Tongue (tissue), 1 donor: ENCODE measurements around the gene SPATA21. TPM values are rescaled to one million over a fixed set of nuclear protein-coding genes. Genes with fewer than 3 reads are reported as not detected.

Experiments used
- total RNA-seq: library from RNA; depleted of rRNA; stranded (reverse); fragments of >200 nt; gene quantifications from one replicate; pipeline ENCODE4 v1.2.3, GENCODE V29; 2014

Gene SPATA21
- total RNA-seq, 1 donor from 2014 or later, result not detected

Other genes starting within 250 kb of the SPATA21 start
- gene ARHGEF19, start 224.8 kb downstream of the SPATA21 start, total RNA-seq, result 27.6 TPM
- 3.0 TPM for gene CPLANE2, start 200.2 kb downstream of the SPATA21 start, total RNA-seq
- 19.9 TPM for gene FBXO42, start 84.9 kb downstream of the SPATA21 start, total RNA-seq
- gene SZRD1, start 70.2 kb downstream of the SPATA21 start, total RNA-seq, result 24.1 TPM
- 41.2 TPM for gene NECAP2, start 3.3 kb upstream of the SPATA21 start, total RNA-seq
- under 0.01 TPM for gene RNU1-1, start 76.9 kb upstream of the SPATA21 start, total RNA-seq
- gene NBPF1, start 176.1 kb upstream of the SPATA21 start, total RNA-seq, result 173 TPM
- under 0.01 TPM for gene RNU1-3, start 229.5 kb upstream of the SPATA21 start, total RNA-seq